Body of pancreas (tissue), 4 donors: ENCODE measurements around the gene KHK.

Experiments used
- CTCF ChIP-seq, 7 experiments: fragments of 450-650 bp in 4 of 7; fragments of 200-600 bp in 3 of 7; sonication (generic) in 3 of 7; IDR thresholded peaks; one replicate each; pipeline ENCODE4 v1.5.1; 2016 to 2019; ENCODE audit warnings: antibody characterized with exemption in 7 of 7
- POLR2A ChIP-seq, 3 donors: fragments of 450-650 bp; IDR thresholded peaks; one replicate each; pipeline ENCODE4 v1.6.1; 2016; ENCODE audit warnings: antibody characterized with exemption in 3 of 3, mild to moderate bottlenecking in 2 of 3

GRCh38 chr2:27095427-27095744, 8.8 kb downstream of the KHK start:
- TF ChIP-seq CTCF (IDR thresholded peaks at IDR 0.05) (no peak), POLR2A (IDR thresholded peaks at IDR 0.05) (no peak)
